Endodermal cell (in vitro differentiated cells): ENCODE data around the gene ARL14. TPM values are rescaled to one million over a fixed set of nuclear protein-coding genes. Genes with fewer than 3 reads are reported as not detected.

Source experiments
- DNase-seq: peaks from one replicate; pipeline ENCODE4 v3.0.0-alpha.2; 2017
- H3K27ac ChIP-seq: 2 replicates; pipeline ENCODE4 v1.5.1; 2013; ENCODE audit warnings: mild to moderate bottlenecking, low read depth, low read length, moderate library complexity
- H3K27me3 ChIP-seq: 2 replicates; pipeline ENCODE4 v1.6.1; 2013; ENCODE audit warnings: mild to moderate bottlenecking, low read length, moderate library complexity; ENCODE audit not compliant: insufficient read depth, control insufficient read depth, poor library complexity, severe bottlenecking
- H3K36me3 ChIP-seq: 2 replicates; pipeline ENCODE4 v1.7.0; 2013; ENCODE audit warnings: mild to moderate bottlenecking, low read length, moderate library complexity; ENCODE audit not compliant: control insufficient read depth, insufficient read depth
- H3K4me1 ChIP-seq: one replicate; pipeline ENCODE4 v1.7.0; 2013; ENCODE audit warnings: low read length; ENCODE audit not compliant: control insufficient read depth, insufficient read depth
- H3K4me3 ChIP-seq: 2 replicates; pipeline ENCODE4 v1.5.1; 2013; ENCODE audit warnings: mild to moderate bottlenecking, low read length, moderate library complexity
- H3K9ac ChIP-seq: 2 replicates; pipeline ENCODE4 v1.6.1; 2013; ENCODE audit warnings: mild to moderate bottlenecking, low read length, moderate library complexity; ENCODE audit not compliant: poor library complexity, severe bottlenecking; ENCODE audit errors: extremely low read depth
- H3K9me3 ChIP-seq: 2 replicates; pipeline ENCODE4 v1.6.1; 2013; ENCODE audit warnings: mild to moderate bottlenecking, low read length, moderate library complexity; ENCODE audit not compliant: control insufficient read depth
- H3K27ac Mint-ChIP-seq: 2 replicates; pipeline ENCODE4 v1.8.0; 2020; ENCODE audit warnings: mixed read lengths
- H3K27me3 Mint-ChIP-seq: 2 replicates; pipeline ENCODE4 v1.8.0; 2021; ENCODE audit warnings: mild to moderate bottlenecking, mixed read lengths; ENCODE audit not compliant: insufficient read depth
- H3K36me3 Mint-ChIP-seq: 2 replicates; pipeline ENCODE4 v1.8.0; 2020; ENCODE audit warnings: low read depth, mixed read lengths
- H3K4me1 Mint-ChIP-seq: 2 replicates; pipeline ENCODE4 v1.8.0; 2020; ENCODE audit warnings: mixed read lengths
- H3K4me3 Mint-ChIP-seq: 2 replicates; pipeline ENCODE4 v1.8.0; 2020; ENCODE audit warnings: mild to moderate bottlenecking, moderate library complexity, mixed read lengths
- H3K9me3 Mint-ChIP-seq: 2 replicates; pipeline ENCODE4 v1.8.0; 2020; ENCODE audit warnings: mild to moderate bottlenecking, mixed read lengths
- WGBS, 2 experiments: methylation state at CpG; one replicate each; pipeline versions ENCODE4 v1.1.5 to v1.1.7; 2013; ENCODE audit warnings: missing lambda C conversion rate in 2 of 2, mixed read lengths in 1 of 2; ENCODE audit not compliant: insufficient coverage in 1 of 2, insufficient read length in 1 of 2; 5-methylcytosine and 5-hydroxymethylcytosine counted together
- total RNA-seq, 2 donors: library from RNA; stranded (reverse); fragmentation: NEBNext Ultra II Directional in 1 of 2; extraction: Animal tissue kit (Norgen Biotek cat#: 25700) in 1 of 2; gene quantifications; 2 replicates in 1 of 2; 3 replicates in 1 of 2; pipeline ENCODE4 v1.2.1, GENCODE V29; 2021
- TF ChIP-seq, protein P1 (sequence below): fragments of 200-600 bp; sonication (generic); conservative IDR thresholded peaks from 2 replicates; pipeline ENCODE4 v1.5.0; 2021; ENCODE audit warnings: antibody characterized with exemption, mild to moderate bottlenecking

ARL14 gene
- total RNA-seq, 2 donors from 2014 or later, result not detected

DNA sequence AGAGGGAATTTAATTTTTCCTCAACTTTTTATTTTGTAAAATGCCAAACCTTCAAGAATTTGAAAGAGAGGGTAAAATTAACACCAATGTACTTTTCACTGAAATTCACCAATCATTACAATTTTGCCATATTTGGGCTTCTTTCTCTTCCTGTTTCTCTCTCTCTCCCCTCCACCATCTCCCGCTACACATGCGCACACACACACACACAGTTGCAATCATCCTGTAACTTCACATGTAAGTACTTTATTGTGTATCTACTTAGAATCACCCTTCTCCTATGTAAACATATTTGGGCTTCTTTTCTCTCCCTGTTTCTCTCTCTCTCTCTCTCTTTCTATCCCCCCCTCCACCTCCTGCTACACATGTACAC is 7.4 kb downstream of the ARL14 start:
- H3K9me3 Mint-ChIP-seq, result no peaks in the 10 kb centered on the region
- H3K4me3 Mint-ChIP-seq, result no peak overlapping the region
- WGBS, 2 experiments, result 94 to 97% methylated on average over 2 of the region's 2 CpGs
- Histone ChIP-seq H3K4me3 (no peak overlapping the region), H3K36me3 (no peaks in the 10 kb centered on the region), H3K9me3 (no peaks in the 10 kb centered on the region), H3K27ac (no peak overlapping the region), H3K4me1 (no peaks in the 10 kb centered on the region), H3K9ac (no peak overlapping the region), H3K27me3 (peaks cover 83% of the 10 kb centered on the region)
- no peak for DNase-seq
- H3K36me3 Mint-ChIP-seq, result no peaks in the 10 kb centered on the region
- H3K4me1 Mint-ChIP-seq, result no peaks in the 10 kb centered on the region
- TF ChIP-seq, protein P1, sequence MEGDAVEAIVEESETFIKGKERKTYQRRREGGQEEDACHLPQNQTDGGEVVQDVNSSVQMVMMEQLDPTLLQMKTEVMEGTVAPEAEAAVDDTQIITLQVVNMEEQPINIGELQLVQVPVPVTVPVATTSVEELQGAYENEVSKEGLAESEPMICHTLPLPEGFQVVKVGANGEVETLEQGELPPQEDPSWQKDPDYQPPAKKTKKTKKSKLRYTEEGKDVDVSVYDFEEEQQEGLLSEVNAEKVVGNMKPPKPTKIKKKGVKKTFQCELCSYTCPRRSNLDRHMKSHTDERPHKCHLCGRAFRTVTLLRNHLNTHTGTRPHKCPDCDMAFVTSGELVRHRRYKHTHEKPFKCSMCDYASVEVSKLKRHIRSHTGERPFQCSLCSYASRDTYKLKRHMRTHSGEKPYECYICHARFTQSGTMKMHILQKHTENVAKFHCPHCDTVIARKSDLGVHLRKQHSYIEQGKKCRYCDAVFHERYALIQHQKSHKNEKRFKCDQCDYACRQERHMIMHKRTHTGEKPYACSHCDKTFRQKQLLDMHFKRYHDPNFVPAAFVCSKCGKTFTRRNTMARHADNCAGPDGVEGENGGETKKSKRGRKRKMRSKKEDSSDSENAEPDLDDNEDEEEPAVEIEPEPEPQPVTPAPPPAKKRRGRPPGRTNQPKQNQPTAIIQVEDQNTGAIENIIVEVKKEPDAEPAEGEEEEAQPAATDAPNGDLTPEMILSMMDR, result no peak
- no peak overlapping the region for H3K27ac Mint-ChIP-seq
- peaks cover 60% of the 10 kb centered on the region for H3K27me3 Mint-ChIP-seq

DNA sequence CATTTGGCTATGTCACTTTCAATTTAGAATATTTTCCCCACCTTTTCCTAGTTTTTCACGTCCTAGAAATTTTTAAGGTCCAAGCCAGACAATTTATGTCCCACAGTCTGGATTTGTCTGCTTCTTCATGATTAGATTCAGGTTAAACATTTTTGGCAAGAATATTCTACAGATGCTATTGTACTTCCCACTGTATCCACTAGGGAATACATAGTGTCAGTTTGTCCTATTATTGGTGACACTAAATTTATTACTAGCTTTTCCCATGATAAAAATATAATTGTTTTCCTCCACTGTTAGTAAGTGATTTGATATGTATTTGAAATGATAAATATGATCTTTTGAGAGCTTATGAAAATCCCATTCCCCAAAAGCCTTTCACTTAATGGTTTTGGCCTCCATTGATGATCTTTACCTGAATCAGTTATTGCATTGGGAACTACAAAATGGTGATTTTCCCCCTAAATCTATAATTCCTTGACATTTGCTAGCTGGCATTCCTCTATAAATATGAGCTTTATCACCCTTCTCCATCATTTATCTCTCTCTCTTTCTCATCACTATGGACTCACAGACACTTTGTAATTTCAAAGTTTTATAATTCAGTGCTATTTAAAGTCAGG is 8.3 kb downstream of the ARL14 start:
- H3K9me3 Mint-ChIP-seq, result no peaks in the 10 kb centered on the region
- WGBS, 2 experiments, result 85% methylated on average over 1 of the region's 1 CpG; no CpG with 5 or more reads in 1 of the 2 experiments
- no peaks in the 10 kb centered on the region for H3K36me3 Mint-ChIP-seq
- TF ChIP-seq, protein P1, result peak; percentile 68
- peaks cover 60% of the 10 kb centered on the region for H3K27me3 Mint-ChIP-seq
- Histone ChIP-seq H3K9me3 (no peaks in the 10 kb centered on the region), H3K4me3 (no peak overlapping the region), H3K27me3 (peaks cover 83% of the 10 kb centered on the region), H3K27ac (no peak overlapping the region), H3K4me1 (no peaks in the 10 kb centered on the region), H3K9ac (no peak overlapping the region), H3K36me3 (no peaks in the 10 kb centered on the region)
- no peak overlapping the region for H3K27ac Mint-ChIP-seq
- no peak for DNase-seq
- H3K4me1 Mint-ChIP-seq, result no peaks in the 10 kb centered on the region
- no peak overlapping the region for H3K4me3 Mint-ChIP-seq

DNA sequence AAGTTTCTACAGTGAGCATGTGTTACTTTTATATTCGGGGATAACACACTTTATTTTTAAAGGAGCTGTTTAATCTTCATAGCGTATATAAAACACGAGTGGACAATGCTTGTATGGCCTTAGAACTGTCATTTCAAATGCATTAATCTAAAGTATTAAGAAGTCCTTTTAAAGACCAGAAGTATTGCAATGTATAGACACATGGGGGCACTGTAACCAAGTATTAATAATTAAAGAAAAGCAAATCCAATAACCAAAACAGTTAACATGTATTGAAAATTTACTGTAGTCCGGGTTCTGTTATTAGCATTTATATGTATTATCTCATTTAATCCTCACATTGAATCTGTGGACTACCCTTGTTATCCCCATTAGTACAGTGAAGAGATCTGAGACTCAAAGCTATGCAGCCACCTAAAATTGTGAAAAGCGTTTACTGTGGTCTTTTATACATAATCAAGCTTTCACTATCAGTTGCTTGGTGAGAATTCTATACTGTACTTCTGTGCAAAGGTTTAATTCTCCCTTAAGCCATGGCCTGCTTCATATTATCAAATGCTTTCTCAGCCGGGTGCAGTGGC is 10.1 kb downstream of the ARL14 start:
- no peak overlapping the region for H3K27ac Mint-ChIP-seq
- no peaks in the 10 kb centered on the region for H3K36me3 Mint-ChIP-seq
- TF ChIP-seq, protein P1, result peak; percentile 66
- Histone ChIP-seq H3K4me3 (no peak overlapping the region), H3K4me1 (no peaks in the 10 kb centered on the region), H3K27ac (no peak overlapping the region), H3K9me3 (no peaks in the 10 kb centered on the region), H3K9ac (no peak overlapping the region), H3K27me3 (peaks cover 76% of the 10 kb centered on the region), H3K36me3 (no peaks in the 10 kb centered on the region)
- no peak overlapping the region for H3K4me3 Mint-ChIP-seq
- peaks cover 7% of the 10 kb centered on the region for H3K4me1 Mint-ChIP-seq
- H3K9me3 Mint-ChIP-seq, result no peaks in the 10 kb centered on the region
- 78 to 81% methylated on average over 3 to 5 of the region's 6 CpGs for WGBS, 2 experiments
- H3K27me3 Mint-ChIP-seq, result peaks cover 58% of the 10 kb centered on the region
- no peak for DNase-seq
